NCI-H1092 (cell line): ENCODE results near the gene PALM.
"Not testable (repeated sequence)": the region's sequence is repeated elsewhere in the genome, so short reads cannot be mapped to it uniquely, and the experiment has no call there.

Experiments used
- DNase-seq: peaks from one replicate; lab custom pipeline; 2025; lab: John Stamatoyannopoulos, UW

The PALM gene, protein sequence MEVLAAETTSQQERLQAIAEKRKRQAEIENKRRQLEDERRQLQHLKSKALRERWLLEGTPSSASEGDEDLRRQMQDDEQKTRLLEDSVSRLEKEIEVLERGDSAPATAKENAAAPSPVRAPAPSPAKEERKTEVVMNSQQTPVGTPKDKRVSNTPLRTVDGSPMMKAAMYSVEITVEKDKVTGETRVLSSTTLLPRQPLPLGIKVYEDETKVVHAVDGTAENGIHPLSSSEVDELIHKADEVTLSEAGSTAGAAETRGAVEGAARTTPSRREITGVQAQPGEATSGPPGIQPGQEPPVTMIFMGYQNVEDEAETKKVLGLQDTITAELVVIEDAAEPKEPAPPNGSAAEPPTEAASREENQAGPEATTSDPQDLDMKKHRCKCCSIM

DNA sequence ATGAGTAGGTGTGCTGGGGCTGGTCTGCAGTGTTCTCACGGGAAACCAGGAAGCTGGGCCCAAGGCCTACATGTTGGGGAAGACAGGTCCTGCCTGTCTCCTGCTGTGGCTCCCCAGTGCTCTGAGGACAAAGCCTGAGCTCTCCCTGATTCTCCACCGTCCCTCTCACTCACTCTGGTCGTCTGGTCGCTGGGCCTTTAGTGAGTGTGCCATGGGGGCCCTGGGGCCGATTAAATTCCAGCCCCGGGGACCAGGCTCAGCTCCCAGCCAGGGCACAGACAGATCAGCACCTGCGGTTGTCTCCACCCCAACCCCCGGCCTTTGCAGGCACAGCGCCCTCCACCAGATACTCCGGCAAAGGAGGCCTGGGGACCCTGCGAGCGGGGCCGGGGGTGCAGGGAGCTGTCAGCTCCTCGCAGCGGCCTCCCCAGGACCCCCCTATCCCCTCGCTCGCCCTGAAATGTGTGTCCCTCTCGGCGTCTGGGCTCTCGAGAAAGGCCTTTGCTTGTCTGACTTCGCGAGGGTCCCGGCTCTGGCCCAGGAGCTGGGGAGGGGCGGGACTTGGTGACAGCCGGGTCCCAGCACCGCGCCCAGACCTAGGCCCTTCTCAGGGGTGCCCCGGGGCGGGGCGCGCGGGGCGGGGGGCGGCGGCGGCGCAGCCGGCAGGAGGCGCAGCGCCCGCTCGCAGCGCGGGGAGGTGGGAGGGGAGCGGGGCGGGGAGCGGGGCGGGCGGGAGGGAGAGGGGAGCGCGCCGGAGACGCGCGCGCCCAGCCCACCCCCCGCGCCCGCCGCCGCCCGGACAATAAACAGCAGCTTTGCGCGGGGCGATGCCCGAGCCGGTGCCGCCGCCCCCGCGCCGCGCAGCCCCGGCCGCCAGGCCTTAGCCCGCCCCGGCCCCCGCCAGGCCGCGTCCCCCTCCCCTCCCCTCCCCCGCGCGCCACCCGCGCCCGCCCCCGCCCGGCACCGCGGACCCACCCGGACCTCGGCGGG lies at the start of gene PALM:
TSS of gene PALM (plus strand) at position 782 of the 990 bp plus-strand sequence. CDS start 212 bp downstream, outside the sequence.
- peak; percentile 18 for DNase-seq

DNA sequence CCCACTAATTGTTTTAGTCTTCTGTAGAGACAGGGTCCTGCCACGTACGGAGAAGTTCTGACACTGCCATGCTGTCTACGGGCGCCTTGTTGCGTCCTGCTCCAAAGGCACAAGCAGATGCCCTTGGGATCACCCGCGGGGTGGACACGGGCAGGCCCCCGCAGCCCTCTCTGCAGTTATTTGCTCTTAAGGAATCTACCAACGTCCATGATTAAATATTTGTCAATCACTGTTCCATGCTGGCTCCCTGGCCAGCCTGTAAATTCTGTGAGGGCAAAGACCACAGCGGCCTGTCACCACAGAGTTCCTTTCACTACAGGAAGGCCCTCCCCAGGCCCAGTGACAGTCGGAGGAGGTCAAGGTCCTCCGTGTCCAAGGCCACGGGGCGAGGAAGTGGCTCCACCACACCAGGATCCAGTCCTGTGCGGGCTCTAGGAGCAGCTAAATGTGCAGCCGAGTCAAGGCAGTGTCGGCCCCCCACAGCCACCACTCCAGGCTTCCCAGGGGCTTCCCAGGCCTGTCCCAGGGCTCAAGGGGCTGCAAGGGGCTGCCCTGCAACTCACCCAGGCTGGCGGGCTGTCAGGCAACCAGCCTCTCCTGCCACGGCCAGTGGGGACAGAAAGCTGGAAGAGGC lies 47.8 kb upstream of the PALM start:
- no peak for DNase-seq

DNA sequence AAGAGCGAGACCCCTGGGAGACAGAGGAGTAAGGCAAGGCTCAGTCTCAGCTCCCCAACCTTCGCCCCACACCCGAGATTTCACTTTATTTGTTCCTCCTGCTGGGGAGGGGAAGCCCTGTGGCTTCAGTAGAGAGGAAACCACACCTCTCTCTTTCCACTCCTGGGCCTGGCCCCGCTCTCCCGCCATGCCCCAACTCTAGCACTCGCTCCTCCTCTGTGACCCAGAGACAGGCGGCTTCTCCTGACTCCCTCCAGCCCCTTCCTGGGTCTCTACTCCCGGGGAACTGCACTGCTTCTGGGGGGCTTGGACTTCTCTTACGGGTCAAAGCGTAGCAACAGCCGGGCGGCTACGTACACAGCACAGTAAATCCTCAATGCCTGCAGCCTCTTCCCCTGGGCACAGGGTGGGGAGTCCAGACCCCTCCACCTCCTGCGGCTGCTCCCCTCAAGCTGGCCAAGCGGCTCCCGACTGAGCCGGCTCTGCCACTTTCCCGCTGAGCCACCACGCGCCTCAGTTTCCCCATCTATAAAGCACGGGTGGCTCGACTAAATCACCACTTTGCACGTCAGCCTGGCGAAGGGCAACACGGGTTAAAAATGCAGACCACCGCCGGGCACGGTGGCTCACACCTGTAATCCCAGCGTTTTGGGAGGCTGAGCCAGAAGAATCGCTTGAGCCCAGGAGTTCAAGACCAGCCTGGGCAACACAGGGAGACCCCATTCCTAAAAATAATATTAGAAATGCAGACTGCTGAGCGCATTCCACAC lies 47.1 kb upstream of the PALM start:
- no peak for DNase-seq

DNA sequence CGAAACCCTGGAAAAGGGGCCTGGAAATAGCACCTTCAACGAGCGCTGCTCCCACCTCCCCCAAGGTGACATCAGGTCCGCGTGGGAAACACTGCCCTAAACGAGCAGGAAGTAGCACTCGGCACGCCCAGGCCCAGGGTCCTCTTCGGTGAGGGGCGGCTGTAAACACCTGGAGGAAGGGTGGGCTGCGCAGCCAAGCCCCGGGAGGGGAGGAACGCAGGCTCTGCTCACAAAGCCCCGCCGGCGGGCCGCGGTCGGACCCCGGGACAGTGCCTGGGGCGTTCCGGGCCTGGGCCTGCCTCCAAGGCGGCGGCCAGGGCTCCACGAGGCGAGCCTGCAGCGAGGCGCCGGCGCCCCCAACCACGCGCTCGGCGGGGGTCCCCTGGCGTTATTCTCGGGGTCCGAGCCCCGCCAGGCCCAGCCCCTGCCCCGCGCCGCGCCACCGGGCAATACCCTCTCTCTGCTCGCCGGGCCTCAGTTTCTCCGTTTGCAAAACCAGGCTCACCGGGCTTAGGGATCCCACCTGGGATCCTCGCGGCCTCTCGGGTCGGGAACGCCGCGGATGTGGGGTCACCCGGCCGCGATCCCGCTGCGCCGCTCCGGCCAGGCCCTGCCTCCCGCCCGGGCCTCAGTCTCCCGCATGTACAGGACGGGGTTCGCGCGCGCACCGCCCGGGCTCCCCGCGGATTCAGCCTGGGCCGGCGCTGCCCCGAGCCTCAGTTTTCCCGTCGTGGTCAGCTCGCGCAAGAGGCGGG lies 46.4 kb upstream of the PALM start:
- DNase-seq, result peak; percentile 12

DNA sequence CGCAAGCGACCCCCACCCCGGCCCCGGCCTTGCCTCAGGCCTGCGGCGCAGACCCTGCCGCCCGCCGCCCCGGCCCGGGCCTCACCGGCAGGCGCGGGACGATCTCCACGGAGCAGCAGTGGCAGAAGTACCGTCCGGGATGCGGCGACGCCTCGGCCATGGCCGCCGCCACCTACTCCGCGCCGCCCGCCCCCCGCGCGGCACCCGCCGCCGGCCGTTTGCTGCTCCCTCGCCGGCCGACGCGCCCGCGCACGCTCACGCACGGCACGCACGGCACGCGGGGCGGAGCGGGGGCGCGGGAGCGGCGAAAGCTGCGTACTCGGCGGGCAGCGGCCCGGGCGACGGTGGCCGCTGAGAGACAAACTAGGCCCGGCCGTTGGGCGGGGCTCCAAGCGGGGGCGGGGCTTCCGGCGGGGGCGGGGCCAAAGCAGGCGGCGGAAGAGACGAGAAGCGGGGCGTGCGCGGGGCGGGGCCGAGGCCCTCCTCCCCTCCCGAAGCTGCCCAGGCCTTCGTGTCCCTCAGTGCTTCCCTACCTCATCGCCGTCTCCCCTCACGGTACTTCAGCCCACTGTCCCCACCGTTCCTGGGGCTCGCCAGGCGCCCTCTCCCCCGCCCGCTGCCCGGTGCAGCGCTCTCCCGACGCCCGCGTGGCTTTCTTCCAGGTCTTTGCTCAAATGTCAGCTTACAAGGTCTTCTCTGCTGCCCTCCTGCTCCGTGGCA lies 45.6 kb upstream of the PALM start, which contains the start of gene RNF126:
TSS of gene RNF126 (minus strand) at position 253 of the 720 bp plus-strand sequence. CDS start at position 160, 93 bp downstream.
- DNase-seq, result peak; percentile 91

DNA sequence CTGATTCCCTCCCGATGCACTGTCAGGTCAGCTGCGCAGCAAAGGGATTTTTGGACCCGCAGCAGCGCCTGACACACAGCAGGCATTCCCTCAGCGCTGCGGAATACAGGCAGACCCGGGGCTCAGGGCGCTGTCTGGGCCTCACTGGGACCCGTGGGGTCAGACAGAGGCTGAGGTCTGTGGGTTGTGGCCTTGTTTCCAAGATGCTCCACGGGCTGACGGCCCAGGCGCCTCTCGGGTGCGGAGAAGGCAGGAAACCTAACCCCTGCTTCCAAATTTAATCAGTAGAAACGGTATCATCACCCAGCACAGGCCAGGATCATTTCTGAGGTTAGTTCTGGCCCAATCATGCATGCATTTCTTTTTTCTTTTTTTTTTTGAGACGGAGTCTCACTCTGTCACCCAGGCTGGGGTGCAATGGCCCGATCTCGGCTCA lies 45.0 kb upstream of the PALM start:
- DNase-seq, result no peak

DNA sequence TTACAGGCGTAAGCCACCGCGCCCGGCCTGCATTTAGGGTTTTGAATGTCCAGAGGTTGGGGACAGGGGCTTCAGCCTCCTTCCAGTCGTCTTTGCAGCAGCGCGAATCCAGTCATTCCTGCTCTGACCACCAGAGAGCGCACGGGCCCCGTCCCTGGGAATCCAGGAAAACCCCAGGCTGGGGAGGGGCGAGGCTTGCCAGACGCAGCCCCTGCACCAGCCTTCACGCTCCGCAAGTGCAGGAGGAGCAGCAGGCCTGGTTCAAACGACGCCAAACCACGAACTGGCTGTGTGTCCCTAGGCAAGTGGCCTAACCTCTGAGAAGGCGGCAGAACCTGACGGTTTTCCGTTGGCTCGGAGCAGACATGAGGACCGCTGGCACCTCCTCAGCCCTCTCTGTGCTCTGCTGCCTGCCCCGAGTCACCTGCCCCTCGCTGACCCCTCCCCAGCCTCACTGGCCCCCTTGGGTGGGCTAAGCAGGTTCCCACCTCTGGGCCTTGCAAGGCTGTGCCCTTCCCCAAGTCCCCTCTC lies 43.8 kb upstream of the PALM start:
- DNase-seq, result peak; percentile 79

DNA sequence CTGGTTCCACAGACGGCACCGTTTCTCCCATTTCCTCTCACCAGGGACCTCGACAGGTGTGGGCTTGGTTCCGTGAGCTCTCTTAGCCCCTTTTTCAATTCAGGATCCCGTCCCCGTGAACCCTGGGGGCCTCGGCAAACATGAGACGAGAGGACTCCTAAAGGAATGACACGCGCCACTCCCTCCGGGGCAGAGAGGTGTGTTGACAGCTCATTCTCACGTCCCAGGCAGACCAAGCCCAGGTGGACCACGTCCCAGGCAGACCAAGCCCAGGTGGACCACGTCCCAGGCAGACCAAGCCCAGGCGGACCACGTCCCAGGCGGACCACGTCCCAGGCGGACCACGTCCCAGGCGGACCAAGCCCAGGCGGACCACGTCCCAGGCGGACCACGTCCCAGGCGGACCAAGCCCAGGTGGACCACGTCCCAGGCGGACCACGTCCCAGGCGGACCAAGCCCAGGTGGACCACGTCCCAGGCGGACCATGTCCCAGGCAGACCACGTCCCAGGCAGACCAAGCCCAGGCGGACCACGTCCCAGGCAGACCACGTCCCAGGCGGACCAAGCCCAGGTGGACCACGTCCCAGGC lies 41.7 kb upstream of the PALM start:
- not testable (repeated sequence) for DNase-seq

DNA sequence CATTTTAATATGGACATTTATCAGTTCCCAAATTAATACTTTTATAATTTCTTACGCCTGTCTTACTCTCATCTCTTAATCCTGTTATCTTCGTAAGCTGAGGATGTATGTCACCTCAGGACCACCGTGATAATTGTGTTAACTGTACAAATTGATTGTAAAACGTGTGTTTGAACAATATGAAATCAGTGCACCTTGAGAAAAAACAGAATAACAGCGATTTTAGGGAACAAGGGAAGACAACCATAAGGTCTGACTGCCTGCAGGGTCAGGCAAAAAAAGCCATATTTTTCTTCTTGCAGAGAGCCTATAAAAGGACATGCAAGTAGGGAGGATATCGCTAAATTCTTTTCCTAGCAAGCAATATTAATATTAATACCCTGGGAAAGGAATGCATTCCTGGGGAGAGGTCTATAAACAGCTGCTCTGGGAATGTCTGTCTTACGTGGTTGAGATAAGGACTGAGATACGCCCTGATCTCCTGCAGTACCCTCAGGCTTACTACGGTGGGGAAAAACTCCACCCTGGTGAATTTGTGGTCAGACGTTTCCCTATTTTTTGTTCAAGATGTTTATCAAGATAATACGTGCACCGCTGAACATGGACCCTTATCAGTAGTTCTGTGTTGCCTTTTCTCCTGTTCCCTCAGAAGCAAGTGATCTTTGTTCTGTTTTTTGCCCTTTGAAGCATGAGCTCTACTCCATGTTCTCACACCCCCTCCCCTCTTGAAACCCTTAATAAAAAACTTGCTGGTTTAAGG lies 39.9 kb upstream of the PALM start:
- not testable (repeated sequence) for DNase-seq

DNA sequence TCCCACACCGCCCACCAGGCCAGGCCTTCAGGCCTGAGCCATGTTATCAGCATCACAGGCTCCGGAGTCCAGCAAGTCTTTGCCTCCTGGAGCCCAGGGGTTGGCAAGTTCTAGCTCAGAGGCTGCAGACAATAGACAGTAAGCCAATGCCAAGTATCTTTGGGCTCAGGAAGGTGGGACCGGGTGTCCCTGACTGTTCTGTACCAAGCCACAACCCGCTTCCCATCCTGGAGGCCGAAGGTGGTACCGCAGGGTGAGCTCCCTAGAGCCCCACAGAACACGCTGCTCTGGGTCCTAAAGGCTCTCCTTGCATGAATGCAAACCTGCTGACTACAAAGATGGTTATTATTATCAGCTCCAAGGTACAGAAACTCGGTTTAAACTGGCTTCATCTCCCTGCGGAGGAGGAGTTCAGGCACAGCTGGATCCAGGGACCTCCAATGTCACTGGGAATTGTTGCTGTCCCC lies 38.1 kb upstream of the PALM start:
- DNase-seq, result no peak

DNA sequence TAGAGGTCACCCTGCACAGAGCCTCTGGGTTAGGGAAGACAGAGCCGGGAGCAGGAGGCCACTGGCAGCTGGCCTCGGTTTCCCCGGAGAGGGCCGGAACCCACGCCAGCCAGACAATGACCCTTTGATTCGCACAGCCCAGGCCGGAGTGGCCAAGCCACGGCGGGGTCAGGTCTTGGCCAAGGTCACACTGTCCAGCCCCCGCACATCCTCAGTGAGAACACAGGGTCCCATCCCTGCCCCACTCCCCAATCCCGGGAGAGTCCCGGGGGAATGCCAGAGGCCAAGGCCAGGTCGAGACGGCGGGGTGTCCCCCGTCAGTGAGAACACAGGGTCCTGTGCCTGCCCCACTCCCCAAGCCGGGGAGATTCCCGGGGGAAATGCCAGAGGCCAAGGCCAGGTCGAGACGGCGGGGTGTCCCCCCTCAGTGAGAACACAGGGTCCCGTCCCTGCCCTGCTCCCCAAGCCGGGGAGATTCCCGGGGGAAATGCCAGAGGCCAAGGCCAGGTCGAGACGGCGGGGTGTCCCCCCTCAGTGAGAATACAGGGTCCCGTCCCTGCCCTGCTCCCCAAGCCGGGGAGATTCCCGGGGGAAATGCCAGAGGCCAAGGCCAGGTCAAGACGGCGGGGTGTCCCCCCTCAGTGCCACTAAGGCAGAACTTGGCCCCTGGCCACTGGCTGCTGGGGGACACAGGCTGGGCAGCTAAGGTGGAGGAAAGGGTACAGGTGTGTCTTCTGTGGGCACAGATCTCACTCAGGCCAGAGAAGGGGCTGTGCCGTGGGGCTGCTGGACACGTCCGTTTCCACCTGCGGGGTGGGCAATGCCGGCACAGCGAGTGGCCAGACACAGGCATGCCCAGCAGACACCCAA lies 34.2 kb upstream of the PALM start:
- no peak for DNase-seq

DNA sequence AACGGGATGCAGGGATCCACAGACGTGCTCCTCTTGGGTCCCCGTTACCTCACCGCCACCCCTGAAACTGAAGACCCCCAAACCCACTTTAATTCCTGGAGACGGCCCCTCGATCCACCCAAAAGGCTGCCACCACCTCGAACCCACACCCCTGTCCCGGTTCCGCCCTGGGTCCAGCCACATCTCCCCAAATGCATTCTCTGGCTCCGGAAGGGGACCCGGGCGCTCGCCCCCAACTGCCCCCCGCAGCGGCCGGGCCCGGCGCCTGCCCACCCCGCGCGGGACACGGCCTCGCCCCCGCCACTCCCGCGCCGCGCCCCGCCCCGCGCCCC lies 32.8 kb upstream of the PALM start:
- no peak for DNase-seq

DNA sequence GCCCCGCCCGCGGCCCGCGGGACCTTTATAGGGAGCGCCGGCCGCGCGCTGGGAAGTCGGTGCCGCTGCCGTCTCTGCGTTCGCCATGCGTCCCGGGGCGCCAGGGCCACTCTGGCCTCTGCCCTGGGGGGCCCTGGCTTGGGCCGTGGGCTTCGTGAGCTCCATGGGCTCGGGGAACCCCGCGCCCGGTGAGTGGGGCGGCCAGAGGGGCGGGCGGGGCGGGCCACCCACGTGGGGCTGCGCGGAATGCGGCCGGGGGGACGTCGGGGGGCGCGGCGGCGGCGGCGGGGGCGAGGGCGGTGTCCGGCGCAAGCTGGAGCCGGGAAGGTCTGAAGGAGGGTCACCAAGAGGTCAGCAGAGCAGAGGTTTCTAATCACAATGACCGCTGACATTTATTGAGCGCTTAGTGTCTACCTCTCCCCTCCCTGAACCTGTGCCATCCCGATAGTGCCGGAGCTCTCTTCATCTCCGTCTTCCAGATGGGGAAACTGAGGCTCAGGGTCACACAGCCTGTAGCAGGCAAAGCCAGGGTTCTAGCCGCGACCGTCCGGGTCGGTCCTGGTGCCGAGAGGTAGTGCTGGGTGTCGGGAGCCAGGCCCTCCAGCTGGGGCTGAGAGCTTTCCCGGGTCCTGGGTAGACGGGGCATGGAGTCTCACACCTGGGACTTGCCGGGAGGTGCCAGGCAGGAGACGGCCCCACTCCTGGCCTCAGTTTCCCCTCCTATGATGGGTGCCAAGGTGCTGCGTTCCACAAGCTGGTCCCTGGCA lies 32.2 kb upstream of the PALM start, which contains the start of gene FSTL3:
TSS of gene FSTL3 (plus strand) at position 54 of the 767 bp plus-strand sequence. CDS start at position 86, 32 bp downstream.
- no peak for DNase-seq

DNA sequence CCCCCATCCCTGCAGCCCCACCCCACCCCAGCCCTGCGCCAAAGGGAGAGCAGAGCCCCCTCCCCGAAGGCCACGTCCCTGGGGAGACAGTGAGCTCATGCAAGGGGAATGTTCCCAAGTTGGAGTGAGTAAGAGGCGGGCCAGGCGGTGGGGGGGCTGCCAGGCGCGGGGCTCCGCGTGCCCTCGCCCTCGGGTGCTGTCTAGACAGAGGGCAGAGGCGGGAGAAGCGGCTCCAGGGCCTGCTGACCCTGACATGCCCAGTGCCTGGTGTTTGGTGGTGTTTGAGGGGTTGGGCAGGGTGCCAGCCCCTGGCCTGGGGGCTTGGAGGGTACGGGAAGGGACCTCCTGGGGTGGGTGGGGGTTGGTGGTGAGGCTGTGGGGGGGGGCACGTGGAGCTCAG lies 31.5 kb upstream of the PALM start:
- DNase-seq, result no peak

DNA sequence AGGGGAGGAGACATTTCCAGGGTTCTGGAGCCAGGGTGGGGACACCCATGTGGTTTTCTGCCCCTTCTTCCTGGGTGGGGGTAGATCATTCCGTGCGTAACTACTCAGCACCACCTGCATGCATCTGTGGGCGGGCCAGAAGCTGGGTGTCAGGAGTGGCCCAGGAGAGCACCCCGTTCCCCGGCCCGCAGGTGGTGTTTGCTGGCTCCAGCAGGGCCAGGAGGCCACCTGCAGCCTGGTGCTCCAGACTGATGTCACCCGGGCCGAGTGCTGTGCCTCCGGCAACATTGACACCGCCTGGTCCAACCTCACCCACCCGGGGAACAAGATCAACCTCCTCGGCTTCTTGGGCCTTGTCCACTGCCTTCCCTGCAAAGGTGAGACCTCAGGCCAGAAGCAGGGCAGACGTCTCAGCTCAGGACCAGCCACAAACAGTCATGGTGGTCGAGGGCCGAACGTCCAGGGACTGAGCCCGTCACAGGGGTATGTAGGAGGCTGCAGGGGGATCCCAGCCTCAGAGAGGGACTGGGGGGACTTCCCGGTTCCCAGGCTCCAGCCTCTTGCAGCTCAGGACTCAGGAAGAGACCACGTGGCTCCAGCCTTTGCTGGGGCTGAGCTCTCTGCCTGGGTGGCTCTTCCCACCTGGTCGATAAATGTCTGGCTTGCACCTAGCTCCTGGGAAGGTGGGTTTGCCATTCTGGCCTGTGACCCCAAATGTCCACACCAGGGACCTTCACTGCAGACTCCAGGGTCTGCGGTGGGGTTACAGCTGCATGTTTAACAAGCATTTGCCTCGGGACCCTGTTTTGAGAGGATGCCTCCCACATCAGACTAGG lies 30.9 kb upstream of the PALM start:
- no peak for DNase-seq
